GM20000 (cell line): ENCODE results near the gene PDZD4.
A peak's percentile ranks its signal among the peaks of the same experiment; 100 is the strongest.

Experiments
- DNase-seq: peaks from one replicate; pipeline ENCODE4 v3.0.0; 2012; ENCODE audit warnings: low spot score
- TF ChIP-seq, protein P1 (sequence below): IDR thresholded peaks from 2 replicates; pipeline ENCODE4 v1.5.1; 2012; ENCODE audit warnings: mild to moderate bottlenecking, control low read depth; ENCODE audit errors: extremely low read depth, missing control alignments

PDZD4 gene

DNA sequence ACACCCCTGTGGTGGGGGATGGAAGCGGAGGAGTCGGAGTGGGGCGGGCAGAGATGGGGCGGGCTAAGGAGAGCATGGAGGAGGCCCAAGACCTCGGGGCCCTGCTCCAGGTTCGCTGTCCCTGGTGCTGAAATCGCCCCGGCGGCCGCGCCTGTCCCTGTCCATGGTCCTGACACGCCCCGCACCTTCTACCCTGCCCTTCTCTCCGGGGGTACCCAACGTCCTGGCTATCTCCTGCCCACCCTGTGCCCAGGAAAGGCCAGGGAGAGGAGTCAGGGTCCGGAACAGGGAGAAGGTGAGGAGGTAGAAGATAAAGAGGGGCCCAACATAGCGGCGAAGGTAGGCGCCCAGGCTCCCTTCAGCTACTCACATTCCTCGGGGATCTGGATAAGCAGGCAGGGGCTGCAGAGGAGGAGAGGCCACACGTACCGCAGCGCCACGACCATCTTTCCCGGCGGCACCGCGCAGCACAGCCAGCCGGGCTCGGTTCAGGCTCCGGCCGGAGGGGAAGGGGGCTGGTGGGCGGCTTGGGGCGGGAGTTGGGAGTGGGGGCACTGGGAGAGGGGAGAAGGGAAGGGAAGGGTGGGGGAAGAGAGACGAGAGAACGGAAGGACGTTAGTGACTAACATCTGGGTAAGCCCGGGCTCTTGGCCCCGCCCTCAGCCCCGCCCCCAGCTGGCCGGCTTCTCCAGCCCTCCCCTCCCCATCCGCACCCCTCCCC, 45.2 kb upstream of the PDZD4 start:
- TF ChIP-seq, protein P1, sequence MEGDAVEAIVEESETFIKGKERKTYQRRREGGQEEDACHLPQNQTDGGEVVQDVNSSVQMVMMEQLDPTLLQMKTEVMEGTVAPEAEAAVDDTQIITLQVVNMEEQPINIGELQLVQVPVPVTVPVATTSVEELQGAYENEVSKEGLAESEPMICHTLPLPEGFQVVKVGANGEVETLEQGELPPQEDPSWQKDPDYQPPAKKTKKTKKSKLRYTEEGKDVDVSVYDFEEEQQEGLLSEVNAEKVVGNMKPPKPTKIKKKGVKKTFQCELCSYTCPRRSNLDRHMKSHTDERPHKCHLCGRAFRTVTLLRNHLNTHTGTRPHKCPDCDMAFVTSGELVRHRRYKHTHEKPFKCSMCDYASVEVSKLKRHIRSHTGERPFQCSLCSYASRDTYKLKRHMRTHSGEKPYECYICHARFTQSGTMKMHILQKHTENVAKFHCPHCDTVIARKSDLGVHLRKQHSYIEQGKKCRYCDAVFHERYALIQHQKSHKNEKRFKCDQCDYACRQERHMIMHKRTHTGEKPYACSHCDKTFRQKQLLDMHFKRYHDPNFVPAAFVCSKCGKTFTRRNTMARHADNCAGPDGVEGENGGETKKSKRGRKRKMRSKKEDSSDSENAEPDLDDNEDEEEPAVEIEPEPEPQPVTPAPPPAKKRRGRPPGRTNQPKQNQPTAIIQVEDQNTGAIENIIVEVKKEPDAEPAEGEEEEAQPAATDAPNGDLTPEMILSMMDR, result no peak
- peak; percentile 79 for DNase-seq

DNA sequence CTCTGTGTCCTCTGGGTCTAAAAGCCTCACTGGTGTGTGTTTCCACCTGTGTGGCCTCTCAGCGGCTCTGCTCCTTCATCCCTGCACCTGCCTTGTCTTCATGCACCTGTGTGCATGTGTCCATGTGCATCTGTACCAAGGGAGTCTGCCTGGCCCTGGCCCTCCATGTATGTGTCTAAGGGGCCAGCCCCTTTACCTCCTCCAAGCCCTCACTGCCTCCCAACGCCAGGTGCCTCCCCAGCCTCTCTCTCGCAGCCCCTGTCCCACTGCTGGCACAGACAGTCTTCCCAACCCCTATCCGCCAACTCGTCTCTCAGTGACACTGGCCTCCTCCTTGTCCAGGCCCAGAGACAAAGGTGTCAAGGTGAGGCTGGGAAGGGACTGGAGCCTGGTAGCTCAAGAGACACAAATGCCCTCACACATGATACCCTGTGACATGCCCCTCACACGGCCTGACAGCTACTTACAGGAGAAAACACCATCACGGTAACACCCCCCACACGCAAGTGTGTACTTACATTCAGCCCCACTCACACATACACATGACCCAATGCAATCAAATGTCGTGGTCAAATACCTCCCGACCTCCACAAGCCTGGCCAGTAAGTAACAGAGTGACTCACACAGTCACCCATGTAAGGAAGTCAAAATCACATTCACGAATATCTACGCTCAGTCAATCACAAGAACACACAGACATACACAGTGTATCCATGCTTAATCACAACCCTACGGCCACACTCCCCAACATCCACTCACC, 44.2 kb upstream of the PDZD4 start:
- no peak for DNase-seq
- TF ChIP-seq, protein P1, result no peak

DNA sequence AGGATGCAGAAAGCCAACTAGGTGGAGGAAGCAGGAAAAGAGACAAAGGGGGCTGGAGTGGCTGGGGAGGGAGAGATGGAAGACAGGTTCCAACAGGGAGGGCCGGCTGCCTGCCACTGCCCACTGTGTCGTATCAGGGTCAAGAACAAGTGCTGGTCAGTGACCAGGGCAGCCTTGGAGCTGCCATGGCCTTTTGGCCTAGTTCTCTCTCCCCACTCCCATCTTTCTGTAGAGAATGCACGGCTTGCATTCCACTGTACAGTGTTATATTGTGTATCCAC, 43.7 kb upstream of the PDZD4 start:
- TF ChIP-seq, protein P1, result no peak
- DNase-seq, result no peak

DNA sequence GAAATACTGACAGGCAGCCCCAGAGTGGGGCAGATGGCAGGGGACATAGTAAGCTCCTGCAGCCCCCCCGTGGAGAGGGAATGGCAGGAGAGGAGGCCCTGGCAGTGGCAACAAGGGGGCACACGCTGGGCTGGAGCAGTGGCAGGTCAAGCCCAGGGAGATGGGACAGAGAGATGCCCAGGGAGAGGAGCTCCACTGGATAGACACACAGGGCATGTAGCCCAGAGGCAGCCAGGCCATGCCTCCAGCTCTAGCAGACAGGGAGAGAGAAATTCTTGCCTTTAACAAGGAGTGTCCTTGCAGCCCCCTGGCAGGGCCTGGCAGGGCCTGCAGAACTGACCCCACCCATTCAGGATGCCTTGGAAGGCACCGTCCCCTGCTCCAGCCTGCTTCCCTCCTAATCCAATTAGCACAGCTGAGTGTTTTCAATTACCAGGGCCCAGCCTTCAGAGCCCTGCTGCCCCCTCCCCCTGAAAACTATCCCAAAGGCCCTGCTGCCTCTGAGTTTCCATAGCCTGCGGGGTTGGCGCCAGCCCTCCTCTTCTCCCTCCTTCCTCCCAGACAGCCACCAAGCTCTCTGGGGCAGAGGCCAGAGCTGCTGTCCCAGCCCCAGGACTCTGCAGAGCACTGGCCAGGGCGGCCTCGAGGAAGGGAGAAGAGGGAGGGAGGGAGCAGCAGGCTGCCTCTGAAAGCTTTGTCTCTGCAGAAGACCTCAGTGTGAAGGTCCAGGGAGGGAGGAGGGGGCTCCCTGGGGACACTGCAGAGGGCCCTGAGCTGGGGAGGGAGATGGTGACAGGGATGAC, 43.1 kb upstream of the PDZD4 start:
- TF ChIP-seq, protein P1, result no peak
- DNase-seq, result no peak

DNA sequence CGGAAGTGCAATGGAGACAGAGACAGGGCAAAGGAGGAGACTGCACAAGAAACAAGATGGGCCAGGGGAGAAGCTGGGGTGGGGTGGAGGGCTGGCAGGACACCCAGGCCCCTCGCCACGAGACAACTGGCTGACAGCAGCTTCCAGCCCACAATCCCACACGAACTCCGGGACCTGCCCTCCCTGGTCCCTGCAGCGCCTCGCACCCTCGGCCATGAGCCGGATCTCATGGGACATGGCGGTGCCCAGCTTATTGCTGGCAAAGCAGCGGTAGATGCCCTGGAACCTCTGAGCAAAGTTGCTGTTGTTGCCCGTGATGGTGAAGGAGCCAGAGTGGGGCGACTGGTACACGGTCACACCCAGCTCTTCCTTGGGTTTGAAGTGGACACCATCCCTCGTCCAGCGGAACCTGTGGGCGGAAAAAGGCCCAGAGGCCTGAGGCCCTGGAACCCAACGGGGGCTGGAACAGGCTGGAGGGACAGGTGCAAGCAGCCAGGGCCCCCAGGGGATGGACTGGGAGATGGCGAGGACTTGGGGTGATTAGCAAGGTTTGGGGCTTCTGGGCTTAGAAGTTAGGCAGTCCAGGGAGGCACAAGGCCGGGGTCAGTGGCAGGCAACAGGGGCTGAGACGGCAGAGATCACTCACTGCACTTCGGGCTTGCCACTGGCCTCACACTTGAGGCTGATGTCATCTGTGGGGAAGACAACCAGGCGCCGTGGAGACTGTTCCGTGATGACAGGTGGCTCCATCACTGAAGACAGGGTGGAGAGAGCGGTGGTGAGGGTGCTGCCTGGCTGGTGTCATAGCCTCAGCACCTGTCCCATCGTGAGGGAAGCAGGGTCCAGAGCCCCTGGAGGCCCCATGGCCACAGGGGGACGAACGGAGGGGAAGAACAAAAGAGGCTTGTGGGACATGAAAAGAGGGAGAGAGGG, 41.9 kb upstream of the PDZD4 start:
- DNase-seq, result no peak
- TF ChIP-seq, protein P1, result no peak

DNA sequence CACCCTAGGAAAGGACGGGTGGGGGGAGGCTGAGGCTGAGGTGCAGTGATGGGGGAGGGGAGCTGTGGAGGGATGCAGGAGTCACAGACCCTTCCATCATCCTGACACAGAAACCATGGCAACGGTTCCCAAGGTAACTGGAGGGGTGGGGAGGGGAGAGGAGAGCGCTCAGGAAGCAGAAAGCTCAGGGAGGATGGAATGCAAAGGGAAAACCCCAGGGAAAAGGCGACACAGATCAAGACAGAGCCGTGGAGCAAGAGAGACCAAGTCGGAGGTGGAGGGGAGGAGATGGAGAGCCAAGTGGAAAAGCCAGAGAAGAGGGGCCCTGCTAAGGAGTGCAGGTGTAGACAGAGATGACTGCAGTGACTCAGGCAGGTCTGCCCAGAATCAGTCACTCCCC, 41.1 kb upstream of the PDZD4 start:
- DNase-seq, result no peak
- TF ChIP-seq, protein P1, result no peak
